KBM-7 (cell line): ENCODE data around the gene SURF6.

Experiments
- DNase-seq: peaks from one replicate; pipeline ENCODE4 v3.0.0-alpha.2; 2015
- in situ Hi-C: fragments of 300-500 bp; cut with MboI; formaldehyde crosslinking; loops from 2 replicates; pipeline ENCODE4 v1.14.3; 2020; ENCODE audit warnings: low sequenced_read_pairs, low pct_unique_long_range_greater_than_20kb, mixed read lengths

Gene SURF6

GRCh38 chr9:133369422-133369821 is 33.4 kb upstream of the SURF6 start:
- DNase-seq: no peak
- in situ Hi-C loops: no loop called here

GRCh38 chr9:133368249-133368881 is 32.4 kb upstream of the SURF6 start:
- DNase-seq: no peak
- in situ Hi-C loops: no loop called here

GRCh38 chr9:133367778-133368177 is 31.8 kb upstream of the SURF6 start:
- in situ Hi-C loops: no loop called here
- no peak for DNase-seq

GRCh38 chr9:133367221-133367620 is 31.2 kb upstream of the SURF6 start:
- DNase-seq: no peak
- in situ Hi-C loops: no loop called here

GRCh38 chr9:133366435-133366834 is 30.4 kb upstream of the SURF6 start:
- no peak for DNase-seq
- in situ Hi-C loops: no loop called here

GRCh38 chr9:133362359-133363044 is 26.5 kb upstream of the SURF6 start:
- in situ Hi-C loops: no loop called here
- no peak for DNase-seq

- no peak for DNase-seq
- in situ Hi-C loops: no loop called here
Measured at GRCh38 chr9:133361507-133362092, 25.6 kb upstream of the SURF6 start.

- in situ Hi-C loops: no loop called here
- no peak for DNase-seq
Measured at GRCh38 chr9:133360400-133361393, 24.7 kb upstream of the SURF6 start.

GRCh38 chr9:133359399-133360175 is 23.6 kb upstream of the SURF6 start:
- DNase-seq: no peak
- in situ Hi-C loops: no loop called here

GRCh38 chr9:133357656-133358055 is 21.7 kb upstream of the SURF6 start:
- in situ Hi-C loops: no loop called here
- DNase-seq: no peak

GRCh38 chr9:133356391-133357091 is 20.6 kb upstream of the SURF6 start, which contains the start of the genes SURF1 and SURF2:
Gene SURF1, minus strand, starts transcription at chr9:133356487. Its CDS starts 34 bp downstream, at chr9:133356453.
Gene SURF2, plus strand, starts transcription at chr9:133356550. Its CDS starts 43 bp downstream, at chr9:133356593.
- peak; percentile 63 for DNase-seq
- in situ Hi-C loops: no loop called here

GRCh38 chr9:133355881-133356357 is 19.9 kb upstream of the SURF6 start:
- no peak for DNase-seq
- in situ Hi-C loops: no loop called here

- DNase-seq: no peak
- in situ Hi-C loops: no loop called here
Measured at GRCh38 chr9:133354766-133355165, 18.8 kb upstream of the SURF6 start.

GRCh38 chr9:133353548-133353947 is 17.6 kb upstream of the SURF6 start:
- no peak for DNase-seq

GRCh38 chr9:133352635-133353340 is 16.8 kb upstream of the SURF6 start:
- in situ Hi-C loops: no loop called here

More at GRCh38 chr9:133353548-133353947, 17.6 kb upstream of the SURF6 start:
- in situ Hi-C loops: no loop called here

GRCh38 chr9:133351908-133352634 is 16.1 kb upstream of the SURF6 start:
- peak; percentile 68 for DNase-seq
- in situ Hi-C loops: no loop called here

More at GRCh38 chr9:133352635-133353340, 16.8 kb upstream of the SURF6 start:
- DNase-seq: no peak

- in situ Hi-C loops: no loop called here
- no peak for DNase-seq
Measured at GRCh38 chr9:133351526-133351907, 15.5 kb upstream of the SURF6 start.
